ENCODE results near the gene RINT1. TPM values are rescaled to one million over a fixed set of nuclear protein-coding genes. Genes with fewer than 3 reads are reported as not detected.

RINT1 gene
- total and polyA plus RNA-seq, 2 of the 13 experiments (the other 11 are each of a cell fraction or from before 2014, with no cell fraction given): 14.7 to 19.3 TPM

DNA sequence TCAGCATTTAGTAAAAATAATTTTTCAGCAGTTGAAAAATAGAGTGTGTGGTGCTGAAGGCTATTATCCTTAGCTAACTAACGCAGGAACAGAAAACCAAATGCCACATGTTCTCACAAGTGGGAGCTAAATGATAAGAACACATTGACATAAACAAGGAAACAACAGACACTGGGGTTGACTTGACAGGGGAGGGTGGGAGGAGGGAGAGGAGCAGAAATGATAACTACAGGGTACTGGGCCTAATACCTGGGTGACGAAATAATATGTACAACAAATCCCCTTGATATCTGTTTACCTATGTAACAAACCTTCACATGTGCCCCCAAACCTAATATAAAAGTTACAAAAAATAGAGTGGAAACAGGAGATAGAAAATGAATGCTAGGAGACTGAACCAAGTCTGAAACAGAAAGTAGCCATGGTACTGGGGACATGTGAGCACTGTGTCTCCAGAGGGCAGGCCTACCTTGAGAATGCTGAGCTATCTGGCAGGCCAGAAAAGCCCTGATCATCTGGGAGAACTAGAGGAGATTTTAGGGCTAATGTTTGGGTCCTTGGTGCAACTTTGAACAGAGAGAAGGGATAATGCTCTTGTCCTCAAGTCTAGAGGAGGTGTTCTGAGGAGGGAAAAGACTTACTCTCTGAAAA, 54.0 kb downstream of the RINT1 start (continued):
- TF ChIP-seq, protein P1, sequence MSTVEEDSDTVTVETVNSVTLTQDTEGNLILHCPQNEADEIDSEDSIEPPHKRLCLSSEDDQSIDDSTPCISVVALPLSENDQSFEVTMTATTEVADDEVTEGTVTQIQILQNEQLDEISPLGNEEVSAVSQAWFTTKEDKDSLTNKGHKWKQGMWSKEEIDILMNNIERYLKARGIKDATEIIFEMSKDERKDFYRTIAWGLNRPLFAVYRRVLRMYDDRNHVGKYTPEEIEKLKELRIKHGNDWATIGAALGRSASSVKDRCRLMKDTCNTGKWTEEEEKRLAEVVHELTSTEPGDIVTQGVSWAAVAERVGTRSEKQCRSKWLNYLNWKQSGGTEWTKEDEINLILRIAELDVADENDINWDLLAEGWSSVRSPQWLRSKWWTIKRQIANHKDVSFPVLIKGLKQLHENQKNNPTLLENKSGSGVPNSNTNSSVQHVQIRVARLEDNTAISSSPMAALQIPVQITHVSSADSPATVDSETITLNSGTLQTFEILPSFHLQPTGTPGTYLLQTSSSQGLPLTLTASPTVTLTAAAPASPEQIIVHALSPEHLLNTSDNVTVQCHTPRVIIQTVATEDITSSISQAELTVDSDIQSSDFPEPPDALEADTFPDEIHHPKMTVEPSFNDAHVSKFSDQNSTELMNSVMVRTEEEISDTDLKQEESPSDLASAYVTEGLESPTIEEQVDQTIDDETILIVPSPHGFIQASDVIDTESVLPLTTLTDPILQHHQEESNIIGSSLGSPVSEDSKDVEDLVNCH (CRISPR knock-in tag; IDR thresholded peaks at IDR 0.05): no peak
- TF ChIP-seq, protein P2, sequence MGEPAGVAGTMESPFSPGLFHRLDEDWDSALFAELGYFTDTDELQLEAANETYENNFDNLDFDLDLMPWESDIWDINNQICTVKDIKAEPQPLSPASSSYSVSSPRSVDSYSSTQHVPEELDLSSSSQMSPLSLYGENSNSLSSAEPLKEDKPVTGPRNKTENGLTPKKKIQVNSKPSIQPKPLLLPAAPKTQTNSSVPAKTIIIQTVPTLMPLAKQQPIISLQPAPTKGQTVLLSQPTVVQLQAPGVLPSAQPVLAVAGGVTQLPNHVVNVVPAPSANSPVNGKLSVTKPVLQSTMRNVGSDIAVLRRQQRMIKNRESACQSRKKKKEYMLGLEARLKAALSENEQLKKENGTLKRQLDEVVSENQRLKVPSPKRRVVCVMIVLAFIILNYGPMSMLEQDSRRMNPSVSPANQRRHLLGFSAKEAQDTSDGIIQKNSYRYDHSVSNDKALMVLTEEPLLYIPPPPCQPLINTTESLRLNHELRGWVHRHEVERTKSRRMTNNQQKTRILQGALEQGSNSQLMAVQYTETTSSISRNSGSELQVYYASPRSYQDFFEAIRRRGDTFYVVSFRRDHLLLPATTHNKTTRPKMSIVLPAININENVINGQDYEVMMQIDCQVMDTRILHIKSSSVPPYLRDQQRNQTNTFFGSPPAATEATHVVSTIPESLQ (CRISPR knock-in tag; conservative IDR thresholded peaks at IDR 0.05): no peak
- TF ChIP-seq ZFP62 (CRISPR knock-in tag; IDR thresholded peaks at IDR 0.05): no peak
- TF ChIP-seq, protein P3, sequence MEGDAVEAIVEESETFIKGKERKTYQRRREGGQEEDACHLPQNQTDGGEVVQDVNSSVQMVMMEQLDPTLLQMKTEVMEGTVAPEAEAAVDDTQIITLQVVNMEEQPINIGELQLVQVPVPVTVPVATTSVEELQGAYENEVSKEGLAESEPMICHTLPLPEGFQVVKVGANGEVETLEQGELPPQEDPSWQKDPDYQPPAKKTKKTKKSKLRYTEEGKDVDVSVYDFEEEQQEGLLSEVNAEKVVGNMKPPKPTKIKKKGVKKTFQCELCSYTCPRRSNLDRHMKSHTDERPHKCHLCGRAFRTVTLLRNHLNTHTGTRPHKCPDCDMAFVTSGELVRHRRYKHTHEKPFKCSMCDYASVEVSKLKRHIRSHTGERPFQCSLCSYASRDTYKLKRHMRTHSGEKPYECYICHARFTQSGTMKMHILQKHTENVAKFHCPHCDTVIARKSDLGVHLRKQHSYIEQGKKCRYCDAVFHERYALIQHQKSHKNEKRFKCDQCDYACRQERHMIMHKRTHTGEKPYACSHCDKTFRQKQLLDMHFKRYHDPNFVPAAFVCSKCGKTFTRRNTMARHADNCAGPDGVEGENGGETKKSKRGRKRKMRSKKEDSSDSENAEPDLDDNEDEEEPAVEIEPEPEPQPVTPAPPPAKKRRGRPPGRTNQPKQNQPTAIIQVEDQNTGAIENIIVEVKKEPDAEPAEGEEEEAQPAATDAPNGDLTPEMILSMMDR (CRISPR knock-in tag; IDR thresholded peaks at IDR 0.05): peak; percentile 32
- TF ChIP-seq, protein P4, sequence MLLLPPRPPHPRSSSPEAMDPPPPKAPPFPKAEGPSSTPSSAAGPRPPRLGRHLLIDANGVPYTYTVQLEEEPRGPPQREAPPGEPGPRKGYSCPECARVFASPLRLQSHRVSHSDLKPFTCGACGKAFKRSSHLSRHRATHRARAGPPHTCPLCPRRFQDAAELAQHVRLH (CRISPR knock-in tag; IDR thresholded peaks at IDR 0.05; ENCODE audit: borderline replicate concordance, low read depth): no peak
